ENCODE results near the gene MYO19.
"Not testable (repeated sequence)": the region's sequence is repeated elsewhere in the genome, so short reads cannot be mapped to it uniquely, and the experiment has no call there.

Gene MYO19

DNA sequence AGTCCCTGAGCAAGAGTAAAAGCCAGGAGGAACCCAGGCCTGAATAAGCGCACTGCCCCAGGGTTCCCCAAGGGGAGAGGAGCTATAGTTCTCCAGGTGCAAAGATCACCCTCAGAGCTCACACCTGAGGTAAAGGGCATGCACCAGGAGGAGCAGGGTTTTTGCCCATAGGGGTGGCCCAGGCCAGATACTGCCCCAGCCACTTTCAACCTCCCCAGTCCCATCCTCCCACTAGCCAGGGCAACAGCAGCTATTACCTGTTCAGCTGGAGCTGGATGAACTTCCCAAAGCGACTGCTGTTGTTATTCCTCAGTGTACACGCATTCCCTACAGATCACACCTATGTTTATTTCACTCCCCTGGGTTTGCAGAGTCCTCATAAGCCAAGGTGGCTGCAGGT is 19.8 kb downstream of the MYO19 start:
- H3K36me3 Mint-ChIP-seq (ENCODE audit: low read depth) = peaks cover 37% of the 10 kb centered on the region
- H3K27ac Mint-ChIP-seq = no peak overlapping the region
- H3K4me1 Mint-ChIP-seq = no peaks in the 10 kb centered on the region

DNA sequence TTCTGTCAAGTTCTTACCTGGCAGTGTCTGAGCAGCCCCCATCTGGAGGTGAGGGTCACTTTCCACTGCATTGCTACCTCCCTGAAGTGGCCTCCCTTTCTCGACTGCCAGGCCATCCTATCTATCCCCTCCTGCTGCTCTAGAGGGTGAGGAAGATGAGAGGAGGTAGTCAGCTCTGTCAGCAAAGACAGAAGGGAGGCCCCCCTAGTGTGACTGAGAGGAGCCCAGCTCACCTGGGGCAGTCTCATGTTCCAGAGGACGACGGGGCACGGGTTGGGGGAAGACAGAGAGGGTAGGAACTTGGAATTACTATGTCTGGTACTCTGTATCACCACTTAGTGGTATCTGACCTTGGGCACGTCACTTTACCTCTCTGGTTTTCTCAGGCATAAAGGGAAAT is 22.0 kb downstream of the MYO19 start:
- peaks cover 36% of the 10 kb centered on the region for H3K36me3 Mint-ChIP-seq (ENCODE audit: low read depth)
- H3K4me3 Mint-ChIP-seq = no peak overlapping the region
- no peaks in the 10 kb centered on the region for H3K27me3 Mint-ChIP-seq (ENCODE audit: low read depth)
- H3K27ac Mint-ChIP-seq = no peak overlapping the region
- H3K4me1 Mint-ChIP-seq = no peaks in the 10 kb centered on the region
- TF ChIP-seq, protein P1, sequence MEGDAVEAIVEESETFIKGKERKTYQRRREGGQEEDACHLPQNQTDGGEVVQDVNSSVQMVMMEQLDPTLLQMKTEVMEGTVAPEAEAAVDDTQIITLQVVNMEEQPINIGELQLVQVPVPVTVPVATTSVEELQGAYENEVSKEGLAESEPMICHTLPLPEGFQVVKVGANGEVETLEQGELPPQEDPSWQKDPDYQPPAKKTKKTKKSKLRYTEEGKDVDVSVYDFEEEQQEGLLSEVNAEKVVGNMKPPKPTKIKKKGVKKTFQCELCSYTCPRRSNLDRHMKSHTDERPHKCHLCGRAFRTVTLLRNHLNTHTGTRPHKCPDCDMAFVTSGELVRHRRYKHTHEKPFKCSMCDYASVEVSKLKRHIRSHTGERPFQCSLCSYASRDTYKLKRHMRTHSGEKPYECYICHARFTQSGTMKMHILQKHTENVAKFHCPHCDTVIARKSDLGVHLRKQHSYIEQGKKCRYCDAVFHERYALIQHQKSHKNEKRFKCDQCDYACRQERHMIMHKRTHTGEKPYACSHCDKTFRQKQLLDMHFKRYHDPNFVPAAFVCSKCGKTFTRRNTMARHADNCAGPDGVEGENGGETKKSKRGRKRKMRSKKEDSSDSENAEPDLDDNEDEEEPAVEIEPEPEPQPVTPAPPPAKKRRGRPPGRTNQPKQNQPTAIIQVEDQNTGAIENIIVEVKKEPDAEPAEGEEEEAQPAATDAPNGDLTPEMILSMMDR (IDR thresholded peaks at IDR 0.05; ENCODE audit: unreplicated experiment in 3 of 3) = no peak
- no peaks in the 10 kb centered on the region for H3K9me3 Mint-ChIP-seq

More for the DNA sequence above, 19.8 kb downstream of the MYO19 start:
- H3K27me3 Mint-ChIP-seq (ENCODE audit: low read depth) = no peaks in the 10 kb centered on the region
- no peaks in the 10 kb centered on the region for H3K9me3 Mint-ChIP-seq
- H3K4me3 Mint-ChIP-seq = no peak overlapping the region
- TF ChIP-seq, protein P1 (IDR thresholded peaks at IDR 0.05; ENCODE audit: unreplicated experiment in 3 of 3) = no peak

DNA sequence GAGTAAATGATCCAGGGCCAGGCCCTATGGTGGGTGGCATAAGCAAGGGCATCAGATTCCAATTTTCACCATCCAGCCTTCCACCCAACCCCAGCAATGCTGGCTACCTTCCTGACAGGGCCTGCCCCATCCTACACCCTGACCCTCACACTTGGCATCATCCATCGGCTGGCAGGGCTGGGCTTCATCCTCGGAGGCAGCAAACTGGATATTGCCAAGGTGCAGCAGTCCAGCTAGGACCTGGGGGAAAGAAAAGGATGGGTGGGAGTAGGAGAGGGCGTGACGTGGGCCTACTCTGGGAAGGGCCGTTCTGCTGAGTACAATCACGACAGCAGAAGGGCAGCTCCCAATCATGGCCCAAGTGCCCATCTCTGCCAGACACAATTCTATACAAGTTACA is 23.5 kb downstream of the MYO19 start:
- Mint-ChIP-seq H3K27ac (no peak overlapping the region), H3K4me1 (no peaks in the 10 kb centered on the region), H3K36me3 (ENCODE audit: low read depth) (peaks cover 31% of the 10 kb centered on the region), H3K9me3 (no peaks in the 10 kb centered on the region), H3K4me3 (no peak overlapping the region), H3K27me3 (ENCODE audit: low read depth) (no peaks in the 10 kb centered on the region)
- TF ChIP-seq, protein P1 (IDR thresholded peaks at IDR 0.05; ENCODE audit: unreplicated experiment in 3 of 3) = no peak

DNA sequence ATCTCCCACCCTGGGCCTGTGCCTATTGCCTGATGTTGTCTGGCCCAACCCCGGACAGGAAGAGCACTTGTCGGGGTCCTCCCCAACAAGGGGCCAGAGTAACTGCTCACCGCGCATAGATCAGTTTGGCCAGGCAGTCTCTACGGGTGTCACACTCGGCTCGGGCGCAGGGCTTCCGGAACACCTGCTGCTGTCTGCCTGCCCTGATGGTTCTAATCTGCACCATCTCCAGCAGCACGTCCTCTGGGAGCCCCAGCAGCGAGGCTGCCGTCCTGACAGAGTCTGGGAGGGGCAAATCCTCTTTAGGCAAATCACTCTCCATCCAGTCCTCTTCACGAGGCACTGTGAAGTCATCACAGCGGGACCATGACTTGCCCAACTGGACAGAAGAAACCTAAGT is 24.0 kb downstream of the MYO19 start:
- TF ChIP-seq, protein P1 (IDR thresholded peaks at IDR 0.05; ENCODE audit: unreplicated experiment in 3 of 3) = no peak
- H3K27ac Mint-ChIP-seq = no peak overlapping the region
- no peak overlapping the region for H3K4me3 Mint-ChIP-seq
- H3K4me1 Mint-ChIP-seq = no peaks in the 10 kb centered on the region
- no peaks in the 10 kb centered on the region for H3K9me3 Mint-ChIP-seq
- H3K36me3 Mint-ChIP-seq (ENCODE audit: low read depth) = peaks cover 32% of the 10 kb centered on the region
- H3K27me3 Mint-ChIP-seq (ENCODE audit: low read depth) = no peaks in the 10 kb centered on the region

DNA sequence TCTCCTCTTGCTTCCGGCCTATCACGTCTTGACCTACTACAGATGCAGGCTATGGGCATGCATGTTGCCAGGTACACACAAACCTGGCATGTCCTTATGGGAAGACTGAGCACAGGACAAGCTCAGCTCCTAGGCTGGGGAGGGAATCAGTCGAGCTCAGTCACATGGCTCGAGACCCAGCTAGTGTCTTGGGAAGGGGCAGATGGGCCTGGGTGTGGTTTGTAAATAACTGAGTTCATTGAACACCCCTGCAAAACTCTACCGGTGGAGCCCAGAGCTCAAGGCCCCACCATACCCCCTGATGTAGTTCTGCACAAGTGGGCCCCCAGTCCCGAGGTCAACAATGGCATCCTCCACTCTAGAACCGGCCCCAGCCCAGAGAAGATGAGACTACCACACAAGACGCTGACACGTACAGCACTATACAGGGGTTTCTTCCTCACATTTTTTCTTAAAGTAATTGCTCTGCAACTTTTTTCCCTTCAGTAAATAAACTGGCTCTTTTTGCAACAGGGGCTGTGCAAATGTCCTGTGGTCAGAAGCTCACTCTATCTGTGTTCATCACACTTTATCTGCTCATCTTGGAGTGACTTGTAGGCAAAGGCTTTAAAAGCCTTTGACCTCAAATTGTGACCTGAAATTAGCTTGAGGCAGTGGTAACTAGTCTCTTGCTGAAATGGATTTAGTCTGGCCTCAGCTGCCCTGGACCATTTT is 25.2 kb downstream of the MYO19 start:
- TF ChIP-seq, protein P1 (IDR thresholded peaks at IDR 0.05; ENCODE audit: unreplicated experiment in 3 of 3) = no peak
- no peak overlapping the region for H3K27ac Mint-ChIP-seq
- H3K4me3 Mint-ChIP-seq = no peak overlapping the region
- H3K36me3 Mint-ChIP-seq (ENCODE audit: low read depth) = peaks cover 26% of the 10 kb centered on the region
- no peaks in the 10 kb centered on the region for H3K4me1 Mint-ChIP-seq
- H3K27me3 Mint-ChIP-seq (ENCODE audit: low read depth) = no peaks in the 10 kb centered on the region
- no peaks in the 10 kb centered on the region for H3K9me3 Mint-ChIP-seq

DNA sequence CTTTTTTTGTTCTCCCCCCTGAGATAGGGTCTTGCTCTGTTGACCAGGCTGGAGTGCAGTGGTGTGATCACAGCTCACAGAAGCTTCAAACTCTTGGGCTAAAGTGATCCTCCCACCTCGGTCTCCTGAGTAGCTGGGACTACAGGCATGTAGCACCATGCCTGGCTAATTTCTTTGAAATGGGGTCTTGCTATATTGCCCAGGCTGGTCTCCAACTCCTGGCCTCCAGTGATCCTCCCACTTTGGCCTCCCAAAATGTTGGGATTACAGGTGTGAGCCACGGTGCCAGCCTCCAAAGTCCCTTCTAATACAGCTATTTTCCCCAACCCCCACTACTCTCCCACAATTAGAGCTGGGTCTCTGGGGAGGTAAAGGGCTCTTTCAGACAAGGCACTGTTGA is 26.2 kb downstream of the MYO19 start:
- not testable (repeated sequence) for H3K4me1 Mint-ChIP-seq
- peaks cover 29% of the 10 kb centered on the region for H3K36me3 Mint-ChIP-seq (ENCODE audit: low read depth)

More for the DNA sequence above, 26.2 kb downstream of the MYO19 start:
- not testable (repeated sequence) for H3K27me3 Mint-ChIP-seq (ENCODE audit: low read depth); H3K9me3 Mint-ChIP-seq; H3K27ac Mint-ChIP-seq; H3K4me3 Mint-ChIP-seq

Measured in nephron (organoid).